Activated CD4-positive, alpha-beta T cell treated with anti-CD3 and anti-CD28 coated beads, Interleukin-2, amount 50 U/mL, for 24 hours (primary cell): ENCODE measurements around the gene CDHR5.

Source experiments
- DNase-seq, 2 donors: peaks; one replicate each; pipeline ENCODE4 v3.0.0-alpha.2; 2020; ENCODE audit warnings: low read depth in 1 of 2, low spot score in 1 of 2

CDHR5 gene

DNA sequence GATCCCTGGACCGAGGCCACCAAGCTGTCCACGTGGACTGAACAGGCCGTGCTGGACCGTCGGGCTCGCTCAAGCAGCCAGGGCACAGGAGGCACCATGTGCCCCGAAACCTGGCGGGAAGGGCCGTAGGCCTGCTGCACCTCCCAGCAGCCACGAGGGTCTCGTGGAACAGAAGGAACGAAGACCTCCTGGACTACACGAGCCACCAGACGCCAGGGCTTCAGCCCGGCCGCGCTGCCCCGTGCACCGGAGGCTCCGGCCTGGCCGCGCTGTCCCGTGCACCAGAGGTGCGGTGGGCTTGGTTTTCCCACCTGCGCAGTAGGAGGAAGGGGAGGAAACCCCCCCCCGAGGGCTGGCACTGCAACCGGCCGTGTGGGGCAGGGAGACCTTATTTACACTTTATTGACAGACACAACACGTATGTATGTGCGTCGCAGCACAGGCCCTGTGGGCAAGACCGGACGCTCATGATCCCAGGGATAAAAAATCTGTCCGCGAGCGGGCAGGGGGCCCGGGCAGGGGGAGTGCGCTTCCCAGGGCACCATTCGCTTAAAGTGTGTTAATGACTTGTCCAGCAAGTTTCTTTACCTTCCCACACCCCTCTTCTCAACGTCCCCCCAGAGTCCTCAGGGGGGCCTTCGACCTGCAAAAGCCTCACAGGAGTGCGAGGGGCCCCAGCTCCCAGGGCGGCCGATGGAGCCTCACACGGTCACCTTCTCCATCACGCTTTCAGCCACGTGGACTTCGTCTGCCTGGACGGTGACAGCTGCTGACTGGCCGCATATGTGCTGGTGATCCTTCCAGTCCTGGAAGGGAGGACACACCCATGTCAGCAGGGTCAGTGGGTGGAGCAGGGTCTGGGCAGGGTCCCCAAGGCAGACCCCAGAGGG is 19.3 kb upstream of the CDHR5 start:
- DNase-seq, result no peak

GRCh38 chr11:643366-643765 is 18.6 kb upstream of the CDHR5 start:
- no peak for DNase-seq

DNA sequence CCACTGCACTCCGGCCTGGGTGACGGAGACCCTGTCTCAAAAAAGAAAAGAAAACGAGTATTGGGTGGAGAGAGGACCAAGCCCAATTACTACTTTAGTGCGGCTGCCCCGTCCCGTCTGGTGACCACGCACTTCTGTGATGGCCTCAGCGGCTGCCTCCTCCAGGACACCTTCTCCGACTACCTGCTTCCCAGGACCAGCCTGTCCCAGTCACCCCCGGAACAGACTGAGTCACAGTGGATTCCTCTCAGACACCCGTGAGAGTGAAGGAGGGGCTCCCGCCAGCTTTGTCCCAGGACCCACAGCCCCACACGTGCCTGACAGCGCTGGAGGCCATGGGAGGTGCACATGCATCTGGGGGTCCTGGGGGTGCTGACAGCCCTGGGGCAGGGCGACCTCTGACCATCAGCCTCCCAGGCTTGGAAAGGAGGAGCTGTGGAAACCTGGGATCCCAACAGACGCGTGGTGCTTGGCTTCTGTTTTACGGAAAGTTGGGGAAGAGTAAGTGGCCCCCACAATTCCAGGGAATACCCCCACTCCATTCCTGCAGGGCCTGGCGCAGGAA is 17.1 kb upstream of the CDHR5 start:
- no peak for DNase-seq

- DNase-seq, result no peak
Observed at GRCh38 chr11:640021-640706, 15.4 kb upstream of the CDHR5 start.

DNA sequence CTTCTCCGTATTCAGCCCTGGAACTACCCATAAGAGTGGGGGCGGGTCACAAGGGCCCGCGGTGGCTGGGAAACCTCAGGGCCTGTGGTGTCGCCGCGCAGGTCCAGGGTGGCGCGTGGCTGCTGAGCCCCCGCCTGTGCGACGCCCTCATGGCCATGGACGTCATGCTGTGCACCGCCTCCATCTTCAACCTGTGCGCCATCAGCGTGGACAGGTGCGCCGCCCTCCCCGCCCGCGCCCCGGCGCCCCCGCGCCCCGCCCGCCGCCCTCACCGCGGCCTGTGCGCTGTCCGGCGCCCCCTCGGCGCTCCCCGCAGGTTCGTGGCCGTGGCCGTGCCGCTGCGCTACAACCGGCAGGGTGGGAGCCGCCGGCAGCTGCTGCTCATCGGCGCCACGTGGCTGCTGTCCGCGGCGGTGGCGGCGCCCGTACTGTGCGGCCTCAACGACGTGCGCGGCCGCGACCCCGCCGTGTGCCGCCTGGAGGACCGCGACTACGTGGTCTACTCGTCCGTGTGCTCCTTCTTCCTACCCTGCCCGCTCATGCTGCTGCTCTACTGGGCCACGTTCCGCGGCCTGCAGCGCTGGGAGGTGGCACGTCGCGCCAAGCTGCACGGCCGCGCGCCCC is 14.7 kb upstream of the CDHR5 start:
- no peak for DNase-seq

DNA sequence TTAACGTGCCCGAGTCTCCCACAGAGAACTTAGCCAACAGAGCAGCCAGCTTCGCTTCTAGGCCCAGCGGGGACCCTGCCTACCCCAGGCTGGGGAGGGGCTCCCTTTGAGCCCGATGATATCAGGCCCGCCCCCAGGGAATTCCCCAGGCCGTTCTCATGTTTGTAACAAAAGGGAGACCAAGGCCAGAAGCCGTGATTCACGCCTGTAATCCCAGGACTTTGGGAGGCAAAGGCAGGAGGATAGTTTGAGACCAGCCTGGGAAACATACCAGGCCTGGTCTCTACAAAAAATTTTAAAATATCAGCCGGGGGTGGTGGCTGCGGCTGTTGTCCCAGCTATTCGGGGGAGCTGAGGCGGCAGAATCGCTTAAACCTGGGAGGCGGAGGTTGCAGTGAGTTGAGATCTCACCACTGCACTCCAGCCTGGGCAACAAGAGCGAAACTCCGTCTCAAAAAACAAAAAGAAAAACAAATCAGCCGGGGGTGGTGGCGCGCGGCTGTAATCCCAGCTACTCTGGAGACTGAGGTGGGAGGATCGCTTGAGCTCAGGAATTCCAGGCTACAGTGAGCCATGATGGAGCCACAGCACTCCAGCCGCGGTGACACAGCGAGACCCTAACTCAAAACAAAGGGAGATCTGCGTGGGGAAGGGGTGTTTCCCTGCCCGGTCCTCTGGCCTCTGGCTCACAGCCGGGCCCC is 14.0 kb upstream of the CDHR5 start:
- no peak for DNase-seq

DNA sequence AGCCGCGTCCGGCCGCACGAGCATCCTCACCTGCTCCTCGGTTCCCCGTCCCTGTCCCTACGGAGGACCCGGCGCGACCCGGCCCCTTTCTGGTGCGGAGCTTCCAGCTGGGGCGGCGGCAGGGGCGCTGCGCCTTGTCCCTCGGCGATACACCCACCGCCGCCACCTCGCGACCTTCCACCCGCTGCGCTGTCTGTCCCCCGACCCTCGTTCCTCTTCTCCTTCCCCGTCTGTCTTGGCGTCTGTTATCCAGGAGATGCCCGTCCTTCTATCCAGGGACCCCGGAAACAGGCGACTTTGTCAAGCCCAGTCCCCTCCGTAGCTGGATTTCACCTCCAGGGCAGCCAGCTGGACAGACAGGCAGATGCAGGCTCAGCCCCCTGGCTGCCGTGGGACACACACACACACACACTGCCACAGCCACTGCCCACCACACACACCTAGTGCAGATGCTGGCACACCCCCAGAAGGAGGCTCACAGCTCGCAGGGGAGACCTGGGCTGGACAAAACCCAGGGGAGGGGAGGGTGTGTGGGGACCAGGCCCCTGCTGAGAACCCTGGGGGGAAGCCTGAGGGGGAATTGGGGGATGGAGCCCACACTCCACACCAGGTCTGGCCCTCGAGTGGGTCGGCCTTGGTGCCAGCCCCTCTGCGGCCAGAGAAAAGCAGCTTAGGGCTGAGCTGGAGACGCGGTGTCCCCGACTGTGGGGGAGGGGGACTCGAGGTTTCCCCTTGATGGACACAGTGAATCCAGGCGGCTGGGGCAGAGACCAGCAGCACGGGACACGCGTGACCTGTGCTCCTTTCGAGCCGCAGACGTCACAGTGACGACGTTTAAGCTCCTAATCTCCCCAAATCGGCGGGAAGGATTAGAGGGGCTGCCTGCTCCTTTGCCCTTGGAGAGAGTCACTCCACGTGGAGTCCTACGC is 13.1 kb upstream of the CDHR5 start:
- no peak for DNase-seq

- no peak for DNase-seq
Observed at GRCh38 chr11:637333-637592, 12.5 kb upstream of the CDHR5 start.

- no peak for DNase-seq
Observed at GRCh38 chr11:636511-637332, 12.0 kb upstream of the CDHR5 start, which contains the start of gene DRD4. DRD4 (plus strand) TSS chr11:637269; CDS start chr11:637305, 36 bp downstream.

- no peak for DNase-seq
Observed at GRCh38 chr11:635945-636510, 11.3 kb upstream of the CDHR5 start.

- no peak for DNase-seq
Observed at GRCh38 chr11:630871-631270, 6.1 kb upstream of the CDHR5 start.

DNA sequence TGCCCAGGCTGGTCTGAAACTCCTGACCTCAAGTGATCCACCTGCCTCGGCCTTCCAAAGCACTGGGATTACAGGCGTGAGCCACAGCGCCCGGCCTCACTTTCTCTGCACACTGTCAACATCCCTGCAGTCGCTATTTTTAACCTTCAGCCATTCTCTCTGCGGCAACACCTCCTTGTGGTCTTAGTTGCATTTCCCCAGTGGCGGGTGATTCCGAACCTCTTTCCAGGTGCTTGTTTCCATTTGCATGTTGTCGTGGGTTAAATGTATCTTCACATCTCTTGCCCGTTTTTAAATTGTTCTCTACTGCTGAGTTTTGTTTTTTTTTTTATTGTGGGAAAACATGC is 4.5 kb upstream of the CDHR5 start:
- DNase-seq, result no peak

DNA sequence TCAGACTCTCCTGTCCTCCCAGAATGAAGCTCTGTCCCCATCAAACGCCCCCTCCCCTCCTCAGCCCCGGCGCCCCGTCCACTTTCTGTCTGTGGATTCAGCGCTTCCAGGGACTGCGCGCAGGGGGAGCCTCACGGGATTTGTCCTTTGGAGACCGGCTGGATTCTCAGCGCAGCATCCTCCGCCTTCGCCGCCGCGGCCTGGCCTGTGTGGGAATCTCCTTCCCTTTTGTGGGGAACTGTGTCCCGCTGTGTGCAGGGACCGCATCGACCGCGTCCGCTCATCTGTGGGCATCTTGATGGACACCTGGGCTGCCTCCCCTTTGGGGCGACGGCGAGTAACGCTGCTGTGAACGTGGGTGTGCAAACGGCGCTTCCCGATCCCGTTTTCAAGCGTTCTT is 3.3 kb upstream of the CDHR5 start:
- DNase-seq, result no peak

- DNase-seq, result no peak
Observed at GRCh38 chr11:627308-627576, 2.5 kb upstream of the CDHR5 start.

- DNase-seq, result no peak
Observed at GRCh38 chr11:626475-627307, 1.9 kb upstream of the CDHR5 start, which contains the start of gene SCT. SCT (minus strand) TSS chr11:627181; CDS start chr11:627143, 38 bp downstream.

DNA sequence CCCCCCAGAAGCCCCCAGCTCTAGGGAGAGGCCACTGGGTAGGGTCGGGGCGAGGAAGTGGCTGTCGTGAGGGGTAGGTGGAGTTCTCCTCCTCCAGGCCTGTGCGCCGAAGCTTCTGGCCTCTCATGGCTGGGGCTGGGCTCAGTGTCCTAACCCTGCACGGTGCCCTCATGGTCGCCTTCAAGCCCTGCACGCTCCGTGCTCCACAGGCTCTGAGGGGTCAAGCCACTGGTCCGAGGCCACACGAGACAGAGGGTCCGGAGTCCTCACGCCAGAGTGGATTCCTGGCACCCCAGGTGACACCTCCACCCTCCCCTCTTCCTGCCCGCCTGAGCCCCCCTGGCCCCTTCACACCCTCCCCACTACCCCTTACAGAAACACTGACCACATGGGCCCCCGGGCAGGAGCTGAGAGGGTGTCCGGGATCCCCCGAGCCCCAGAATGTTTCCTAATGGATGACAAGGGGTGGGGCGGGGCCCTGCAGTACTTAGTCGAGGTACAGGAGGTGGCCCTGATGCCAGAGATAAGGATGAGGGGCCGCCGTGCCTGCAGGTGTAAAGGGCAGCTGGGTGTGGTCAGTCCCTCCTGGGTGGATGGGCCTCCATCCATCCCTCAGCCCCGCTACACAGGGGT is 997 bp upstream of the CDHR5 start:
- no peak for DNase-seq

GRCh38 chr11:623999-624704 is 603 bp downstream of the CDHR5 start:
- DNase-seq, result no peak
